Measurements from ENCODE around the gene CCDC18. TPM values are rescaled to one million over a fixed set of nuclear protein-coding genes. Genes with fewer than 3 reads are reported as not detected.

Gene CCDC18
- total and polyA plus RNA-seq, 4 donors, result 2.0 to 10.8 (median 4.9) TPM

DNA sequence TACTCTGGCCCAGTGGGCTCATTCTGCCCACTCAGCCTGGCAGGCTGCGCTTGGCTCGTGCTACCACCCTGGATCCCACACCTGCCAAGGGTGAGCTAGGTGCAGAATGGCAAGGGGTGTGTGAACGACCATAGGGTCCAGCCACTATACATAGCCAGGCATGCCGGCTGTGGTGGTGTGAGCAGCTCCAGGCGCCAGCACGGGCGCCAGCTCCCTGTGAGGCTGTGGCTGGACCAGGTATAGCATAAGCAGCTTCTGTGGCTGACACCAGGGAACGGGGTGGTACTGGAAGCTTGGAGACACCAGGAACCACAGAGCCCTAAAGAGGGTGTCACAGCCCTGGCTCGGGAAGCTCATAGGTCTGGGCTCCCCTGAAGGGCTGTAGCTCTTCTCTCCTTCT, 18.6 kb downstream of the CCDC18 start:
- Histone ChIP-seq H3K27me3 (ENCODE audit: control insufficient read depth in 3 of 3, insufficient read depth in 3 of 3, low read length in 2 of 3) (no peaks in the 10 kb centered on the region), H3K4me1 (ENCODE audit: control insufficient read depth in 5 of 5, insufficient read depth in 5 of 5, low read length in 5 of 5) (peaks cover 0 to 4% (median 0%) of the 10 kb centered on the region in 5 donors), H3K36me3 (ENCODE audit: control insufficient read depth in 4 of 4, insufficient read depth in 4 of 4, low read length in 4 of 4) (peaks cover 0 to 10% (median 2%) of the 10 kb centered on the region in 4 donors), H3K9ac (ENCODE audit: insufficient read depth in 1 of 2, low read length in 2 of 2) (no peak overlapping the region), H3K9me3 (ENCODE audit: control insufficient read depth in 4 of 4, insufficient read depth in 3 of 4, low read length in 3 of 4) (no peaks in the 10 kb centered on the region), H3K4me3 (no peak overlapping the region), H3K27ac (ENCODE audit: low read depth in 1 of 2, low read length in 1 of 2) (no peak overlapping the region)
- ATAC-seq (ENCODE audit: insufficient read depth, low FRiP score) (no peak), DNase-seq (no peak)
- 98 to 100% methylated on average over 9 of the region's 9 CpGs for WGBS, 2 donors
- TF ChIP-seq, protein P1, sequence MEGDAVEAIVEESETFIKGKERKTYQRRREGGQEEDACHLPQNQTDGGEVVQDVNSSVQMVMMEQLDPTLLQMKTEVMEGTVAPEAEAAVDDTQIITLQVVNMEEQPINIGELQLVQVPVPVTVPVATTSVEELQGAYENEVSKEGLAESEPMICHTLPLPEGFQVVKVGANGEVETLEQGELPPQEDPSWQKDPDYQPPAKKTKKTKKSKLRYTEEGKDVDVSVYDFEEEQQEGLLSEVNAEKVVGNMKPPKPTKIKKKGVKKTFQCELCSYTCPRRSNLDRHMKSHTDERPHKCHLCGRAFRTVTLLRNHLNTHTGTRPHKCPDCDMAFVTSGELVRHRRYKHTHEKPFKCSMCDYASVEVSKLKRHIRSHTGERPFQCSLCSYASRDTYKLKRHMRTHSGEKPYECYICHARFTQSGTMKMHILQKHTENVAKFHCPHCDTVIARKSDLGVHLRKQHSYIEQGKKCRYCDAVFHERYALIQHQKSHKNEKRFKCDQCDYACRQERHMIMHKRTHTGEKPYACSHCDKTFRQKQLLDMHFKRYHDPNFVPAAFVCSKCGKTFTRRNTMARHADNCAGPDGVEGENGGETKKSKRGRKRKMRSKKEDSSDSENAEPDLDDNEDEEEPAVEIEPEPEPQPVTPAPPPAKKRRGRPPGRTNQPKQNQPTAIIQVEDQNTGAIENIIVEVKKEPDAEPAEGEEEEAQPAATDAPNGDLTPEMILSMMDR (IDR thresholded peaks at IDR 0.05; ENCODE audit: control extremely low read depth, extremely low read depth), result no peak

DNA sequence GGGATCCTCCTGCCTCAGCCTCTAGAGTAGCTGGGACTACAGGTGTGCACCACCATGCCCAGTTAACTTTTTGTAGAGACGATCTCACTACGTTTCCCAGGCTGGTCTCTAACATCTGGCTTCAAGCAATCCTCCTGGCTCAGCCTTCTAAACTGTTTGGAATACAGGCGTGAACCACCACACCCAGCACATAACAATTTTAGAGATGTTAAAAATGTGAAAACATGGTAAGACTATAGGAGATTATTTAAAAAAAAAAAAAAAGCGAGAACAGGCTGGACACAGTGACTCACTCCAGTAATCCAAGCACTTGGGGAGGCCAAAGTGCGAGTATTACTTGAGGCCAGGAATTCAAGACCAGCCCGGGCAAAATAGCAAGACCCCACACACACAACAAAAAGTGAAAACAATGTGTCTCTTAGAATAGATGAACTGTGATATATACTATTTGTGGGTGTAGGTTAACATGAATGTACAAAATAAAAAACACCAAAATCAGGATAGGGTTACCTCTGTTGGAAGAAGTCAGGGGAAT, 19.6 kb downstream of the CCDC18 start:
- no peak for DNase-seq
- Histone ChIP-seq H3K4me3 (no peak overlapping the region), H3K36me3 (ENCODE audit: control insufficient read depth in 4 of 4, insufficient read depth in 4 of 4, low read length in 4 of 4) (peaks cover 0 to 10% (median 2%) of the 10 kb centered on the region in 4 donors), H3K27me3 (ENCODE audit: control insufficient read depth in 3 of 3, insufficient read depth in 3 of 3, low read length in 2 of 3) (no peaks in the 10 kb centered on the region), H3K9ac (ENCODE audit: insufficient read depth in 1 of 2, low read length in 2 of 2) (no peak overlapping the region), H3K9me3 (ENCODE audit: control insufficient read depth in 4 of 4, insufficient read depth in 3 of 4, low read length in 3 of 4) (no peaks in the 10 kb centered on the region), H3K4me1 (ENCODE audit: control insufficient read depth in 5 of 5, insufficient read depth in 5 of 5, low read length in 5 of 5) (peaks cover 0 to 2% (median 0%) of the 10 kb centered on the region in 5 donors), H3K27ac (ENCODE audit: low read depth in 1 of 2, low read length in 1 of 2) (no peak overlapping the region)
- TF ChIP-seq, protein P1 (IDR thresholded peaks at IDR 0.05; ENCODE audit: control extremely low read depth, extremely low read depth), result no peak
- no peak for ATAC-seq (ENCODE audit: insufficient read depth, low FRiP score)
- WGBS, 2 donors, result 94 to 96% methylated on average over 6 of the region's 6 CpGs

DNA sequence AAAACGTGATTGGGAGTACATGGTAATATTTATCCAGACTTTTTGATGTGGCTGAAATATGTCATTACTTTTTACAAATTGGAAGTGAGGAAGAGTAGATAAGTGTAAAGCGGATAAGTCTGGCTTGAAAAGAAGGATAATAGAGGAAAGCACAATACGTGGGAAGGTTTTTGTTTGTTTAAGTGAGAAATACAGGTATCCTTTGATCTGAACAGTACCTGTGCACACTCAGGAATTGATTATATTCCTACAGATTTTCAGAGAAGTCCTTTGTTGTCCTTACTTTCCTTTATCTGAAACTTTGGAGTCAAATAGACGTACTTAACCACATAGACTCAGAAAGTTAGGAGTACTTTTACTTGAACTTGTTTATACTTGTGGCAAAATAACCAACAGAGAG, 20.2 kb downstream of the CCDC18 start:
- no peaks in the 10 kb centered on the region for H3K4me1 ChIP-seq (ENCODE audit: control insufficient read depth in 5 of 5, insufficient read depth in 5 of 5, low read length in 5 of 5)
- no peak overlapping the region for H3K27ac ChIP-seq (ENCODE audit: low read depth in 1 of 2, low read length in 1 of 2)
- TF ChIP-seq, protein P1 (IDR thresholded peaks at IDR 0.05; ENCODE audit: control extremely low read depth, extremely low read depth), result no peak
- H3K4me3 ChIP-seq, result no peak overlapping the region
- no peak overlapping the region for H3K9ac ChIP-seq (ENCODE audit: insufficient read depth in 1 of 2, low read length in 2 of 2)
- ATAC-seq (ENCODE audit: insufficient read depth, low FRiP score) (no peak), DNase-seq (no peak)
- 94% methylated on average over 4 of the region's 4 CpGs for WGBS, 2 donors
- H3K9me3 ChIP-seq (ENCODE audit: control insufficient read depth in 4 of 4, insufficient read depth in 3 of 4, low read length in 3 of 4), result no peaks in the 10 kb centered on the region
- no peaks in the 10 kb centered on the region for H3K27me3 ChIP-seq (ENCODE audit: control insufficient read depth in 3 of 3, insufficient read depth in 3 of 3, low read length in 2 of 3)
- H3K36me3 ChIP-seq (ENCODE audit: control insufficient read depth in 4 of 4, insufficient read depth in 4 of 4, low read length in 4 of 4), result peaks cover 0 to 10% (median 2%) of the 10 kb centered on the region in 4 donors

All from lung (tissue), 12 donors.